Kidney epithelial cell (primary cell): ENCODE measurements around the gene TNNT2. TPM values are rescaled to one million over a fixed set of nuclear protein-coding genes. Genes with fewer than 3 reads are reported as not detected.

Experiments
- DNase-seq: peaks from one replicate; pipeline ENCODE4 v3.0.0-alpha.2; 2010; ENCODE audit warnings: low read depth
- H3K27me3 ChIP-seq: 2 replicates; pipeline ENCODE4 v1.6.0; 2011; ENCODE audit warnings: low read length; ENCODE audit not compliant: control insufficient read depth, insufficient read depth
- H3K36me3 ChIP-seq: 2 replicates; pipeline ENCODE4 v1.5.1; 2011; ENCODE audit warnings: low read length; ENCODE audit not compliant: control insufficient read depth, insufficient read depth
- H3K4me3 ChIP-seq: 2 replicates; pipeline ENCODE4 v1.5.1; 2011; ENCODE audit warnings: low read depth, mild to moderate bottlenecking, control low read depth, low read length
- CTCF ChIP-seq: IDR thresholded peaks from 2 replicates; pipeline ENCODE4 v1.5.1; 2011; ENCODE audit warnings: mild to moderate bottlenecking, moderate library complexity, low read length, control low read depth, inconsistent platforms; ENCODE audit not compliant: insufficient read depth, poor library complexity, severe bottlenecking
- total RNA-seq: library from RNA; depleted of rRNA; stranded (reverse); fragments of >200 nt; gene quantifications from 2 replicates; pipeline ENCODE4 v1.2.3, GENCODE V29; 2015

Gene TNNT2
- total RNA-seq = 0.08 and 0.89 TPM in 2 replicates

DNA sequence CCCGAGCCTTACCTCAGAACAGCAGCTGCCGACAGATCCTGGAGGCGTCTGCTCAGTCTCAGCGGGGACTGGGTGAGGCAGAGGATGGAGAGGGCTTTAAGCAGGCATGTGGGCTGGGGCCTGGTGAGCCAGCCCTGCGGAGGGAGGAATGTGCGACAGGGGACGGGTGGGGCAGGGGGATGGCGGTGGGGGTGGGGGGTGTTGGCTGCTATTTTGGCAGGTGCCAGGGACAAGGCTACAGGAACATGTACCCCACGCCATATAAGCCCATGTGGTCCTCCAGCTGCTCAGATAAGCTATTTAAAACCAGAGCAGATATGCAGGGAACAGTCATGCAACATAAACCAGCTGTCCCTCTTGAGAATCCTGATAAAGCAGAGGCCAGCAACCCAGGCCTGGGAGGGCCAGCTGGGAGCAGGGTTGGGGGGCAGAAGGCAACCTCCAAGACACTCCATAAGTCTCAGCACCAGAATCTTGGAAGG lies at the start of gene TNNT2:
TSS of gene TNNT2 (minus strand) at position 70 of the 482 bp plus-strand sequence. CDS start 4,426 bp downstream, outside the sequence.
- DNase-seq = no peak
- H3K27me3 ChIP-seq = peaks cover 16% of the 10 kb centered on the region

GRCh38 chr1:201426479-201427310 lies 49.2 kb upstream of the TNNT2 start:
- Histone ChIP-seq H3K36me3 (no peaks in the 10 kb centered on the region), H3K27me3 (peaks cover 3% of the 10 kb centered on the region), H3K4me3 (no peak overlapping the region)
- no peak for DNase-seq
- no peak for TF ChIP-seq CTCF

More for the DNA sequence above, at the start of gene TNNT2:
- TF ChIP-seq CTCF = no peak
- Histone ChIP-seq H3K4me3 (no peak within 1 kb of the TSS), H3K36me3 (no peaks in the 10 kb centered on the region)

GRCh38 chr1:201424146-201424545 lies 46.7 kb upstream of the TNNT2 start:
- Histone ChIP-seq H3K27me3 (peaks cover 7% of the 10 kb centered on the region), H3K36me3 (no peaks in the 10 kb centered on the region), H3K4me3 (no peak overlapping the region)
- no peak for TF ChIP-seq CTCF
- DNase-seq = no peak

DNA sequence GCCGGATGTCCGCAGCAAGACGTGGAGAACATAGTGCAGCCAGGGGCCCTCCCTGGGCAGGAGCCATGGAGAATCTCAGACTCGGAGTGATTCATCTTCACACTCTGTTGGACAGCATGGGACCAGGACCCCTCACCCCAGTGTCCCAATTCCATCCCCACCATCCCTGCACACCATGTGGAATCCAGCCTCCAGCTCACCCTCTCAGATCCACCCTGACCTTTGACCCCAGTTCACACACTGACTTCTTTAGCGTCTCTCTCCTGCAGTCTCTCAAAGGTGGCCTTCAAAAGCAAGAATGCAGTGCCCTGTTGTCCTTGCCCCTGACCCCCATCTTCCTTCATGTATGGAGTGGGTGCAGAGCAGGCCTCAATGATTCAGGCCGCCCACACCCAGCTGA lies 46.2 kb upstream of the TNNT2 start:
- Histone ChIP-seq H3K4me3 (no peak overlapping the region), H3K36me3 (no peaks in the 10 kb centered on the region), H3K27me3 (peaks cover 7% of the 10 kb centered on the region)
- TF ChIP-seq CTCF = no peak
- no peak for DNase-seq

DNA sequence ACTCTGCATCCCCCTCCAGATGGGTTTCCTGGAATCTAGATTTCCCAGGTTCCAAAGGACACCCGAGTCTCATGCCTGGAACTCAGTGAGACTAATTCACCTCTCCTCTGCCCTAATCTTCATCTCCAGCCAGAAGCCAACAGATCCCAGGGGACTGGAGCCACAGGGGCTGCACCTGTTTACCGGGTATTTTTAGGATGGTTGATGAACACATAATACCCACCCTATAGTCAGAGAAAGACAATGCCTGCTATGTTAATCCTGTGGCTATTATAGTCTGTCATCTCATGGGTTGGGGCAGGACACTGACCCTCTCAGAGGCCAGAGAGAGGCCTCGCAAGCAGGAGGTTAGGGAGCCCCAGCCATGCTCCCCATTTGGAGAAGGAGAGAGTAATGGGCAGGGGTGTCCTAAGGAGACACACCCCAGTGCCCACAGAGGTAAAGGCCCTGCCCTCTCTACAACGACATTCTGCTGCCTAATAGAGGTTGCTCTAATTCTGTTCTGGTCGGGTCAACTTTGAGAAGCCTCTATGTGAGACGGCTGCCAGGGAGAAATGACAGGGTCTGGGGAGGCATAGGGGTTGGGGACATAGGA lies 45.1 kb upstream of the TNNT2 start:
- no peaks in the 10 kb centered on the region for H3K36me3 ChIP-seq
- H3K4me3 ChIP-seq = no peak overlapping the region
- TF ChIP-seq CTCF = no peak
- no peak for DNase-seq
- peaks cover 7% of the 10 kb centered on the region for H3K27me3 ChIP-seq
